Measurements from ENCODE around the gene DLG2.

DNA sequence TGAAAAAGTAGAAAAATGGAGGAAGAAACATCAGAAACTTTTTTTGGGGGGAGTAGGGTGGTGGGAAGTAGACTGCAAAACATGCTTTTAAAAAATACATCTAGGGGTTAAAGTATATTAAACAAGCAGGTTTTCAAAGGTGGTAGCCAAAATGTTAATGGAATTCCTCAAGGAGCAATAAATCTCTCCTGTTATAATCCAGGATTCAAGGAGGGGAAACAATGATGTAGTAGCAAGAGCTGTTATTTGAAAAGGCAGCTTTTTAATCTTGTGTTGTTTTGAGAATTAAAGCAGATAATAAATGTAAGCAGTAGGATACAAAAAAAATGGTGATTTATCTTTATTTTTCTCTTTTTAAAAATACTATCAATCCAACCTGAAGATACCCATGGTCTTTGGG lies 1604.4 kb downstream of the DLG2 start:
- TF ChIP-seq, protein P1, sequence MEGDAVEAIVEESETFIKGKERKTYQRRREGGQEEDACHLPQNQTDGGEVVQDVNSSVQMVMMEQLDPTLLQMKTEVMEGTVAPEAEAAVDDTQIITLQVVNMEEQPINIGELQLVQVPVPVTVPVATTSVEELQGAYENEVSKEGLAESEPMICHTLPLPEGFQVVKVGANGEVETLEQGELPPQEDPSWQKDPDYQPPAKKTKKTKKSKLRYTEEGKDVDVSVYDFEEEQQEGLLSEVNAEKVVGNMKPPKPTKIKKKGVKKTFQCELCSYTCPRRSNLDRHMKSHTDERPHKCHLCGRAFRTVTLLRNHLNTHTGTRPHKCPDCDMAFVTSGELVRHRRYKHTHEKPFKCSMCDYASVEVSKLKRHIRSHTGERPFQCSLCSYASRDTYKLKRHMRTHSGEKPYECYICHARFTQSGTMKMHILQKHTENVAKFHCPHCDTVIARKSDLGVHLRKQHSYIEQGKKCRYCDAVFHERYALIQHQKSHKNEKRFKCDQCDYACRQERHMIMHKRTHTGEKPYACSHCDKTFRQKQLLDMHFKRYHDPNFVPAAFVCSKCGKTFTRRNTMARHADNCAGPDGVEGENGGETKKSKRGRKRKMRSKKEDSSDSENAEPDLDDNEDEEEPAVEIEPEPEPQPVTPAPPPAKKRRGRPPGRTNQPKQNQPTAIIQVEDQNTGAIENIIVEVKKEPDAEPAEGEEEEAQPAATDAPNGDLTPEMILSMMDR (IDR thresholded peaks at IDR 0.05; ENCODE audit: low read length), result no peak
- TF ChIP-seq EZH2phosphoT487 (IDR thresholded peaks at IDR 0.05; ENCODE audit: low read length), result no peak

All from MM.1S (cell line).